Endometrial microvascular endothelial cells (primary cell): ENCODE data around the gene PAQR9. TPM values are rescaled to one million over a fixed set of nuclear protein-coding genes. Genes with fewer than 3 reads are reported as not detected.

Experiments
- in situ Hi-C: cut with HindIII; loops from 2 replicates; pipeline ENCODE4 v1.10.0; 2017; ENCODE audit warnings: low sequenced_read_pairs, low pct_unique_long_range_greater_than_20kb; ENCODE audit errors: inconsistent ontology term
- total RNA-seq: library from RNA; depleted of rRNA; stranded (reverse); fragments of >200 nt; gene quantifications from one replicate; pipeline ENCODE4 v1.2.3, GENCODE V29; 2015; ENCODE audit errors: inconsistent ontology term

Gene PAQR9
- total RNA-seq, 1 donor from 2014 or later, result not detected

DNA sequence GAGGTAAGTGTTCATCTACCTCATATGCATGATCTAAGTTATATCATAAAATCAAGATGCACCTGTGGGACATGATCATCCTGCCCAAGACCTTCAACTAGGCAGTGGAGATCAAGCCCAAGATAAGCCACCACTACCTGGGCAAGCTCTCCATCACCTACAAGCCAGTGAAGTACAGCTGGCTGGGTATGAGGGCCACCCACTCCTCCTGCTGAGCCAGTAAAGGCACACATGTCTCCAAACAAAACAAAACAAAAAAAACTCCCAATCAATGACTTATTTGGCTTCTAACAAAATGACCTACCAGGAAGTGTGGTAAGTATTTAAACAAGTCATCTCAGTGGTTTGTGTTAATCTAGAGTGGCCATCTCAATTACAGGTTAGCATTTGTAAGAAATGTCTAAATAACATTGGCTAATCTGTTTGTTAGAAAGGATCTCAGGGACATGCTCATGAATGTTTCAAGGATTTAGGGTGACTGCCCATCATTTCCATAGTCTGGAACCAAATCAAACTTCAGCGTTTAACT lies 3.1 kb downstream of the PAQR9 start:
- in situ Hi-C loops, result no loop called here

DNA sequence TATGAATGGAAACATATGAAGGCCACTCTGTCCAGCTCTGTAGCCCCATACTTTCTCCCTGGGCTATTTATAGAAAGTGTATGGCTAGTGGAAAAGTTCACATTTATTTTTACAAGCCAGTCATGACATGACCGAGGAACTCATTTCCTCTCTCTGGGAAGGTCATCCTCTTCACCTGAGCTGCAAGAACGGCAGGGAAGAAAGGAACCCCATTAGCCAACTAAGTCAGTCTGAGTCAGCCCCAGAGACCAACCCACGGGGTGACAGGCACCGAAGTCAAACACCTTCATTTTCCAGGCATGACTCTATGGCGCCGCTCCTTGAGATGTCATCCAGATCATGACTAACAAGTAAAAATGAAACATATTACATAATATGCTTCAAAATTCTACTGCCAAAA lies 4.8 kb downstream of the PAQR9 start:
- in situ Hi-C loops, result no loop called here

DNA sequence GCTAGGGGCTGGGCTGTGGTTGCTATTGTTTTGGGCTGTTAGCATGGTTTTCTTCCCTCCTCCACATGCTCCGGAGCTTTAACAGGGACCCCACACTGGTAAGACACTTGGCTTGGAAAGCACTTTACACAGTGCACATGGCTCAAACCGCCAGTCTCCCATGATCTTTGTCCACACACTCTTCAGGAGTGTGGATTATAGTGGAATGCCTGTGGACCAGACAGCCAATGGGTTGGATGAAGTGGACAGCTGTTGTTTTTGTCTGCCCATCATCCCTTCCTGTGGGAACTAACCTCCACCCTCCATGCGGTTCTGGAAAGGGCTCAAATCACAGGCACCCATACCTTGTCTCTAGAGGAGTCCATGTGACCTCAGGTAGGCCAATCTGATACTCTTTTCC lies 10.0 kb downstream of the PAQR9 start:
- in situ Hi-C loops, result no loop called here

DNA sequence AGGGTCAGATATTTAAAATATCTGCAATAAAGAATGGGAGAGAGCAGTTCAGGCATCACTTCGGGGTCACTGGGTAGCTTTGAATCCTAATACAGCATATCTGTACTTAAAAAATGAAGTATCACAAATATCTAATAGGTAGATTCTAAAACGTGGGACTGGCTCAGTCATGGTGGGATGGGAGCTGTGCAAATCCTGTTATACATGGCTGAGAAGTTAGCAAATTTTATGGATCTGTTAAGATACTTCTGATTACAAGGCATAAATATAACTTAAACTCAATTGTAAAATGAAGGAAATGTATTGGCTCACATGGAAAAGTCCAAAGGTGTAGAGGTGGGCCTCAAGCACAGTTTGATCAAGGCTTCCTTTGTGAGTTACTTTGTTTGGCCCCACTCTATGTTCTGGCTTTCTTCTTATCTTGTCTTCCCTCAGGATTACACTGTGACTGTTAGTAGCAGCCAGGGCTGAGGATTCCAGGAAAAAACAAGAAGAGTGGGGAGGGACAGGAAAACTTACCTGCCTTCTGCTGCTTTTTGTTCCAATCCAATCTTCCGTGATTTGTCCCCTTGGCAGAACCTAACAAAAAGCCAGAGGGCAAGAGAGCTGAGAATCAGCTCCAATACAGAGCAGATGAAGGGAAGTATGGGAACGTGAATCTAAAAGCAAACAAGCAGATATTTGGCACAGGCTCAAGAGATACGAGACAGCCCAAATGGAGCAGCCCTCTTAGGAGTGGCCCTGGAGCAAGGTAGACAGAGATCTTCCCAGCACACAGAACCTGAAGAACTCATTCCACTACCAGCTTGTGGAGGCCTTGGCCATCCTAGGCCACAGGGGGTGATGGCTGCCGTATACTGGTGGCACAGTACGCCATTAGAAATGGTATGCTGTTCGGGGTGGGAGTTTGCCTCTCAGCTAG lies 10.9 kb downstream of the PAQR9 start:
- in situ Hi-C loops, result no loop called here

GRCh38 chr3:142951794-142952193 lies 11.7 kb downstream of the PAQR9 start:
- in situ Hi-C loops, result no loop called here

- in situ Hi-C loops, result no loop called here
Measured at GRCh38 chr3:142950972-142951371, 12.5 kb downstream of the PAQR9 start.

DNA sequence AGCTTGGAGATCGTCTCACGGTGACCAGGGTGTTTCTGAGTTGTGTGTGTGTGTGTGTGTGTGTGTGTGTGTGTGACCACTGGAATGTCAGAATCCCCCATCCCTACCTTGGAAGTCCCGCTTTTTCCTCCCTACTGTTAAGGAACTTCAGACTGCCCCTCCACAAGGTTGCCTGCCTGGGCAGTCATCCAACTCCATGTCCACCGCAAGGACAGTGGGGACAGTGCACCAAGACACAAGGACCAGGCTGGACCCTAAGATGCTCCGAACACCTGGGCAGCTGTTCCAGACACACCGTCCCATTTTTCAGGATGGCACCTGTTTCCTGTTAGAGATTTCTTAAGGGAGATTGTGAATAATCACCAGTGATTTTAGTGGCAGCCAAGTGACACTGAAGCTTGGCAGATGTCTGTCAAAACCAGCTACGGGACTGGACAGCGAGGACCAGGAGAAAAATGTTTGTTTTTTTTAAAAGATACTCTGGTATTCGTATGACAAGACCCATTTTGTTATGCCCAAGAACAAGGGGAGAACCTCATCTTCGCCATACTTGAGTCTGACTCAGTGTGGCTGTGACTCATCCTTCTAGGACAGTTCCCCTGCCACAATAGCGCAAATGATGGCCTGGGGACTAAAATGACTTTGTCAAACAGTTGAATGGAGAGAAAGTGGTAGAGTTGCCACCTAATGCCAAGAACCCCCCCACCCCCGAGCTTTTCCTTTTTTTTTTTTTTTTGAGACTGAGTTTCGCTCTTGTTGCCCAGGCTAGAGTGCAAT lies 15.5 kb downstream of the PAQR9 start:
- in situ Hi-C loops, result no loop called here

DNA sequence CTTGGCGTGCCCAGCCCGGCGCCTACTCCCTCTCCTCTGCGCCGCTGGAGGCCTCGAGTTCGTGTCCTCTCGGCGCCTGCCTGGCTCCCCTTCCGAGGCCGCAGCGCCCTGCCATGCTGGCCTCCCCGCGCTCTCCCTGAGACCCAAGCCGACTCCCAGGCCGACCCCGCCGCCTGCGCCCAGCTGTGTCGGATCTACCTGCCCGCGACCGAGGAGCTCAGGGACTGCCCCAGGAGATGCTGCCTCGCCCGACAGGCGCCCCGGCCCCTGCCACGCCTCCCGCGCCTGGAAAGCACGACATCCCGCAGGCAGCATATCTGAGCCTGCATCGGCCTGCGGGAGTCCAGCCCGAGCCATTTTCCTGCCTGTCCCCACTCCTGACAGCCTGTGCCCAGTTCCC lies 16.1 kb downstream of the PAQR9 start:
- in situ Hi-C loops, result no loop called here

DNA sequence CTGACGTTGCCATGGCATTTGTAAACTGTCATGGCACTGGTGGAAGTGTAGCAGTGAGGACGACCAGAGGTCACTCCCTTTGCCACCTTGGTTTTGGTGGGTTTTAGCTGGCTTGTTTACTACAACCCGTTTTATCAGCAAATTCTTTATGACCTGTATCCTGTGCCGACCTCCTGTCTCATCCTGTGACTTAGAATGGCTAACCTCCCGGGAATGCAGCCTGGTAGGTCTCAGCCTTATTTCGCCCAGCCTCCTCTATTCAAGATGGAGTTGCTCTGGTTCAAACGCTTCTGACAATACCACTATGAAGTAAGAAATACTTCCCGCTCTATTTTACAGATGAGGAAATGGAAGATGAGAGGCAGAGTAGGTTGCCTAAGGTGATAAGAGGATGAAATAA lies 16.6 kb downstream of the PAQR9 start:
- in situ Hi-C loops, result no loop called here

DNA sequence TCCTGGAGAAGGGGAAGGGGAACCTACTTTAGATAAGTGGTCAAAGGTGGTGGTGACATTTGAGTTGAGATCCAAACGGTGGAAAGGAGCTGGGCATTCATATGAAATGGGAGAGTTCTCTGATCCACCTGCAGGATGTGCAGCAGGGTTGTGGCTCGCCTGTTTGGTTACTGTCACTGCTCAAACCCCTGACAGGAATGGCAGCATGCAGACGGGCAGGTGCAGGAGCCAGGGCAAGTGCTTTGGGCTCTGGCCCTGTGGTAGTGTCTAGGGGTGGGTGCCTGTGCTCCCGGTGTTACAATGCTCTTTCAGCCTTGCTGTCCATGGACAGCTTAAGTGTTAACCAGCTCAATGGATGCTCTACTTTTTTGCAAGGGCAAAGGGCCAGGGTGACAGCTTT lies 18.5 kb downstream of the PAQR9 start:
- in situ Hi-C loops, result no loop called here

DNA sequence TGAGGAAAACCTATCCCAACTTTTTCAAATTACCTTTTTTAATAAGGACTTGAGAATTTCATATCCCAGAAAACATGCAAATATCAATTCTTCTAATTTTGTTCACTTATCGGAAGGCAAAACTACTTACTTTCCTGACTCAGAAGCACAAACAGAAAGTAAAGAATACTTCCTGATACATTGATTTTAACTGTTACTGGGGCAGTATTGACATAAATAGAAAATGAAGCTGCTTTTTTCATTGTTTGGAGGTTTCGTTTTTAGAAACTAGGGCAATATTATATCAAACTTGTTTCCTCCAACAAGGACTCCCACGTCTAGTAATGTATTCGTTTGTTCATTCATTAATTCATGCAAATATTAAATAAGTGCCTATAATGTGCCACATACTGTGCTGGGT lies 19.1 kb downstream of the PAQR9 start:
- in situ Hi-C loops, result no loop called here

DNA sequence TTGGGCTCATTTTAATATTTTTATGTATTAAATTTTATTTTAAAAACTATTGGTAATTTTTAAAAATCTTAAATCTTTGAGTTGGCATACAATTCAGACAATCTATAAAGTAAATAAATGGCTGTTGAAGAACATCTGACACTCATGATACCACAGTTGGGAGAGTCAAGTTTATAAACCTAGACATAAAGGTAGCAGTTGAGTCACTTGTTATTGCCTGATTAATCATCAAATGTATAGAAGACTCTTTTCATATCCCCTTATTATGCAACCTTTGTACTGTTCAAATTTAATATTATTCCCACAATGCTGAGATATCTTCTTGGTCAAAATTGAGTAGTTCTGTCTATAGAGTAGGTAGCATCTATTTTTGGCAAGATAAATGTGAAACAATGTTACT lies 19.6 kb downstream of the PAQR9 start:
- in situ Hi-C loops, result no loop called here

- in situ Hi-C loops, result no loop called here
Measured at GRCh38 chr3:142943349-142943748, 20.1 kb downstream of the PAQR9 start.

GRCh38 chr3:142941373-142942123 lies 21.9 kb downstream of the PAQR9 start:
- in situ Hi-C loops, result no loop called here

DNA sequence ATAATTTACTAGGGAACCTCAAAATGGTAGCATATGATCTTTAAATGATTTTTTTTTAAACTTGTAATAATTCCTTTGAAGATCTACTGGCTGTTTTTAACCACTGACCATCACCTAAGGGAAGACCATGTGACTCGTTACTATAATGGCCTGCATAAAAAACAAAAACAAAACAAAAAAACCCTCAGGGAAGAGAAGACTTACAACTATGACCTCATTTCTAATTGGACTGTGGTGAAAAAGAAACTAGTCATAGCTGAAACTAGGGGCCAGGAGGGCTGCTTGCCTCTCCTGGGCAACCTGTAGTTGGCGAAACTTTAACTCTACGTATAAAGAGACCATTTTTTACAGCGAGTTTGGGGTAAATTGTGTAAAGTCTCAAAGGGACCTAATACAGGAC lies 23.0 kb downstream of the PAQR9 start:
- in situ Hi-C loops, result no loop called here

DNA sequence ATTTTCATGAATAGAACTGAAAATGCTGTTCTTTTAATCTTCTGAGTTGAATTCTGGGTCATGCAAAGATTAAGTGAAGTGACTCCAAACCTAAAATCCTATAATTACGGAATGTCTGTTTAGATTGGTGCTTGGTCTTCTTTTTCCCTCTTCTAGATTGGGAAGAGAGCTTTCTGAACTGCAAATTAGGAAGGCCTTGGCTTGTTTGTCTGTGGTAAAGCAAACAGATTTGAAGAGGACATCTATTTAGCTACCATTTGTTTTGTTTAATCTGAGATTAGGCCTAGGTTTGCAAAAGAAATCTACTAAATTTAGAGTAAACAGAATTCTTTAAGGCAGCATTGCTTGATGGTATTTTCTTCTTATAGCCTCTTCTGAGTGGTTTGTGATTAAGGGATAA lies 23.5 kb downstream of the PAQR9 start:
- in situ Hi-C loops, result no loop called here

- in situ Hi-C loops, result no loop called here
Measured at GRCh38 chr3:142935963-142936362, 27.5 kb downstream of the PAQR9 start.

DNA sequence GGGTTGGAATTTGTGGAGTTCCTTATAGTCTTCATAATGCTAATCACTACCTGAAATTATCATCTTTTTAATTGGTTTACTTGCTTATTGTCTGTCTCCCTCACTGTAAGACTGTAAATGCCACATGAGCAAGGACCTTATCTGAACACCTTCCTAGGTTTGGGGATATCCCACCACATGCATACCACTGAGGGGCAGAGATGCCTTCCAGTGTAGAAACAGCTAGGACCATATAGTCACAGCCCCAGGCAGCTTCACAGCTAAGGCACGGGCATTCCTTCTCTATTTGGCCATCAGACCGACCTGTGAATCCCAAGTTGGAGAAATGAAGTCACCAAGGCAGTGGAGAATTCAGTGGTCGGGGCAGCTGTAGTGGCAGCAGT lies 28.6 kb downstream of the PAQR9 start:
- in situ Hi-C loops, result no loop called here

- in situ Hi-C loops, result no loop called here
Measured at GRCh38 chr3:142934128-142934886, 29.2 kb downstream of the PAQR9 start.
